A549 (cell line): ENCODE results near the gene IPPK.

ENCODE experiments used
- POLR2A ChIP-seq: IDR thresholded peaks from 2 replicates; pipeline ENCODE4 v1.6.1; 2012; ENCODE audit warnings: mild to moderate bottlenecking, low read length
- SMC3 ChIP-seq: fragments of >200 bp; sonication (Bioruptor Twin); formaldehyde crosslinking; IDR thresholded peaks from 3 replicates; pipeline ENCODE4 v1.6.1; 2018; ENCODE audit warnings: inconsistent platforms
- ZSCAN20 ChIP-seq: fragments of 250-450 bp; sonication (Bioruptor Pico); IDR thresholded peaks from 2 replicates; pipeline ENCODE4 v1.8.0; 2022; ENCODE audit warnings: mild to moderate bottlenecking, moderate library complexity
- TF ChIP-seq, protein P1 (sequence below): fragments of >200 bp; sonication (Bioruptor Twin); formaldehyde crosslinking; IDR thresholded peaks from 3 replicates; pipeline ENCODE4 v1.5.1; 2016

DNA sequence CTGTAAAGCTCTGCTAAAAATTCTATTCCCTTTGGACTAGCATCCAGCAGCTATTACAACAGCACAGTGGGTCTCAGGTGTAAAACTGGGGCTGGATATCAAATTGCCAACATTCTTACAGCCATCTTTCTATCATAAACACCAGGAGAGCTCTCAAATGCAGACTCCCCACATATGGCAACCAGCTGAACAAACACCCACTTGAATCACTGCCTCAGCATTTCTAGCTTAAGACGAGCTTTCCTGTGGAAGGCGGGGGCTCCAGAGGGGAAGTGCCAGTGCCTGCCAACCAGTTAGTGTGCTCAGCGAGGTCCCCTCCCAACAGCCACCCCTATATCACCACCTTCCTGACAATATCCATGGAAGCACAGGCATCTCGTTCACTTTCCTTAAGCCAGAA is 62.2 kb downstream of the IPPK start:
- TF ChIP-seq SMC3 (no peak), ZSCAN20 (no peak), POLR2A (no peak)
- TF ChIP-seq, protein P1, sequence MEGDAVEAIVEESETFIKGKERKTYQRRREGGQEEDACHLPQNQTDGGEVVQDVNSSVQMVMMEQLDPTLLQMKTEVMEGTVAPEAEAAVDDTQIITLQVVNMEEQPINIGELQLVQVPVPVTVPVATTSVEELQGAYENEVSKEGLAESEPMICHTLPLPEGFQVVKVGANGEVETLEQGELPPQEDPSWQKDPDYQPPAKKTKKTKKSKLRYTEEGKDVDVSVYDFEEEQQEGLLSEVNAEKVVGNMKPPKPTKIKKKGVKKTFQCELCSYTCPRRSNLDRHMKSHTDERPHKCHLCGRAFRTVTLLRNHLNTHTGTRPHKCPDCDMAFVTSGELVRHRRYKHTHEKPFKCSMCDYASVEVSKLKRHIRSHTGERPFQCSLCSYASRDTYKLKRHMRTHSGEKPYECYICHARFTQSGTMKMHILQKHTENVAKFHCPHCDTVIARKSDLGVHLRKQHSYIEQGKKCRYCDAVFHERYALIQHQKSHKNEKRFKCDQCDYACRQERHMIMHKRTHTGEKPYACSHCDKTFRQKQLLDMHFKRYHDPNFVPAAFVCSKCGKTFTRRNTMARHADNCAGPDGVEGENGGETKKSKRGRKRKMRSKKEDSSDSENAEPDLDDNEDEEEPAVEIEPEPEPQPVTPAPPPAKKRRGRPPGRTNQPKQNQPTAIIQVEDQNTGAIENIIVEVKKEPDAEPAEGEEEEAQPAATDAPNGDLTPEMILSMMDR = no peak
